Epithelial cell of proximal tubule (primary cell): Measurements from ENCODE around the gene CDH13. TPM values are rescaled to one million over a fixed set of nuclear protein-coding genes. Genes with fewer than 3 reads are reported as not detected.

Source experiments
- DNase-seq: peaks from one replicate; pipeline ENCODE4 v3.0.0-alpha.2; 2011; ENCODE audit warnings: low read depth
- H3K4me3 ChIP-seq: 2 replicates; pipeline ENCODE4 v1.5.1; 2011; ENCODE audit warnings: low read depth, mild to moderate bottlenecking, low read length
- CTCF ChIP-seq: conservative IDR thresholded peaks from 2 replicates; pipeline ENCODE4 v1.5.1; 2012; ENCODE audit warnings: low read depth, mild to moderate bottlenecking, low read length
- total RNA-seq: library from RNA; depleted of rRNA; stranded (reverse); fragments of >200 nt; gene quantifications from 2 replicates; pipeline ENCODE4 v1.2.3, GENCODE V29; 2015

Gene CDH13
- total RNA-seq = 38.6 and 85.4 TPM in 2 replicates

- peak within 1 kb of the TSS; percentile 69 for H3K4me3 ChIP-seq
- no peak for TF ChIP-seq CTCF
- DNase-seq = no peak
These were observed at the start of gene CDH13 for GRCh38 chr16:82626791-82627261. Gene CDH13, plus strand, starts transcription at chr16:82626969.

- no peak overlapping the region for H3K4me3 ChIP-seq
- TF ChIP-seq CTCF = peak; percentile 60
- no peak for DNase-seq
These were observed 46.4 kb upstream of the CDH13 start for GRCh38 chr16:82580298-82580890.

- no peak for DNase-seq
- no peak overlapping the region for H3K4me3 ChIP-seq
These were observed 43.8 kb upstream of the CDH13 start for GRCh38 chr16:82582975-82583374.

GRCh38 chr16:82583422-82583821 lies 43.3 kb upstream of the CDH13 start:
- TF ChIP-seq CTCF = no peak
- no peak for DNase-seq
- no peak overlapping the region for H3K4me3 ChIP-seq

More at GRCh38 chr16:82582975-82583374, 43.8 kb upstream of the CDH13 start:
- no peak for TF ChIP-seq CTCF

GRCh38 chr16:82584553-82585152 lies 42.1 kb upstream of the CDH13 start:
- TF ChIP-seq CTCF = no peak
- H3K4me3 ChIP-seq = no peak overlapping the region
- no peak for DNase-seq

GRCh38 chr16:82585675-82586074 lies 41.1 kb upstream of the CDH13 start:
- no peak overlapping the region for H3K4me3 ChIP-seq
- no peak for DNase-seq
- no peak for TF ChIP-seq CTCF

GRCh38 chr16:82586130-82586529 lies 40.6 kb upstream of the CDH13 start:
- no peak for DNase-seq
- no peak for TF ChIP-seq CTCF
- no peak overlapping the region for H3K4me3 ChIP-seq
